Activated T-cell treated with anti-CD3 and anti-CD28 coated beads, Interleukin-2, amount 50 U/mL, for 4 hours (primary cell): ENCODE measurements around the gene HS3ST4. TPM values are rescaled to one million over a fixed set of nuclear protein-coding genes. Genes with fewer than 3 reads are reported as not detected.

ENCODE experiments used
- ATAC-seq, 2 donors: fragments of 200-7000 bp; cut with Tn5 transposase; one replicate each; pipeline ENCODE4 v1.10.0; 2021
- DNase-seq: peaks from one replicate; pipeline ENCODE4 v3.0.0-alpha.2; 2020
- H3K27me3 Mint-ChIP-seq: one replicate; pipeline ENCODE4 v1.8.0; 2021; ENCODE audit warnings: low read depth, mixed read lengths
- H3K36me3 Mint-ChIP-seq: one replicate; pipeline ENCODE4 v1.8.0; 2022; ENCODE audit warnings: mixed read lengths; ENCODE audit not compliant: insufficient read depth
- H3K4me1 Mint-ChIP-seq: one replicate; pipeline ENCODE4 v1.8.0; 2021; ENCODE audit warnings: low read depth, mixed read lengths
- H3K4me3 Mint-ChIP-seq: one replicate; pipeline ENCODE4 v1.8.0; 2021; ENCODE audit warnings: mild to moderate bottlenecking, moderate library complexity, mixed read lengths
- H3K9me3 Mint-ChIP-seq: one replicate; pipeline ENCODE4 v1.8.0; 2021; ENCODE audit warnings: mixed read lengths
- total RNA-seq, 3 donors: library from RNA; stranded (reverse); gene quantifications; one replicate each; pipeline ENCODE4 v1.2.1, GENCODE V29; 2021

Gene HS3ST4
- total RNA-seq, 3 donors from 2014 or later, result not detected

- H3K4me1 Mint-ChIP-seq, result no peaks in the 10 kb centered on the region
- no peak for ATAC-seq
- no peak overlapping the region for H3K4me3 Mint-ChIP-seq
- H3K9me3 Mint-ChIP-seq, result peaks cover 9% of the 10 kb centered on the region
- no peaks in the 10 kb centered on the region for H3K36me3 Mint-ChIP-seq
- no peak for DNase-seq
- peaks cover 13% of the 10 kb centered on the region for H3K27me3 Mint-ChIP-seq
Measured at GRCh38 chr16:25868706-25869370, 177.1 kb downstream of the HS3ST4 start.

- Mint-ChIP-seq H3K36me3 (no peaks in the 10 kb centered on the region), H3K9me3 (peaks cover 7% of the 10 kb centered on the region), H3K4me3 (no peak overlapping the region), H3K27me3 (peaks cover 2% of the 10 kb centered on the region), H3K4me1 (no peaks in the 10 kb centered on the region)
- DNase-seq (no peak), ATAC-seq (no peak)
Measured at GRCh38 chr16:25872369-25873070, 180.8 kb downstream of the HS3ST4 start.

- no peak overlapping the region for H3K4me3 Mint-ChIP-seq
- DNase-seq (no peak), ATAC-seq (no peak)
- H3K27me3 Mint-ChIP-seq, result no peaks in the 10 kb centered on the region
- no peaks in the 10 kb centered on the region for H3K36me3 Mint-ChIP-seq
- no peaks in the 10 kb centered on the region for H3K4me1 Mint-ChIP-seq
- peaks cover 7% of the 10 kb centered on the region for H3K9me3 Mint-ChIP-seq
Measured at GRCh38 chr16:25874196-25874595, 182.4 kb downstream of the HS3ST4 start.

GRCh38 chr16:25875956-25876598, 184.3 kb downstream of the HS3ST4 start:
- Mint-ChIP-seq H3K4me1 (no peaks in the 10 kb centered on the region), H3K9me3 (peaks cover 7% of the 10 kb centered on the region), H3K27me3 (peaks cover 2% of the 10 kb centered on the region), H3K36me3 (no peaks in the 10 kb centered on the region), H3K4me3 (no peak overlapping the region)
- ATAC-seq (no peak), DNase-seq (no peak)

- H3K36me3 Mint-ChIP-seq, result no peaks in the 10 kb centered on the region
- peaks cover 7% of the 10 kb centered on the region for H3K9me3 Mint-ChIP-seq
- DNase-seq, result no peak
- no peaks in the 10 kb centered on the region for H3K4me1 Mint-ChIP-seq
- H3K27me3 Mint-ChIP-seq, result peaks cover 4% of the 10 kb centered on the region
- H3K4me3 Mint-ChIP-seq, result no peak overlapping the region
- no peak for ATAC-seq
Measured at GRCh38 chr16:25877103-25877502, 185.3 kb downstream of the HS3ST4 start.

GRCh38 chr16:25886598-25886997, 194.8 kb downstream of the HS3ST4 start:
- H3K4me3 Mint-ChIP-seq, result no peak overlapping the region
- DNase-seq, result no peak
- no peak for ATAC-seq
- H3K4me1 Mint-ChIP-seq, result no peaks in the 10 kb centered on the region
- peaks cover 3% of the 10 kb centered on the region for H3K27me3 Mint-ChIP-seq
- no peaks in the 10 kb centered on the region for H3K36me3 Mint-ChIP-seq
- H3K9me3 Mint-ChIP-seq, result peaks cover 11% of the 10 kb centered on the region

GRCh38 chr16:25888868-25889267, 197.1 kb downstream of the HS3ST4 start:
- DNase-seq (no peak), ATAC-seq (no peak)
- H3K4me1 Mint-ChIP-seq, result no peaks in the 10 kb centered on the region
- H3K36me3 Mint-ChIP-seq, result no peaks in the 10 kb centered on the region
- H3K4me3 Mint-ChIP-seq, result no peak overlapping the region
- peaks cover 11% of the 10 kb centered on the region for H3K9me3 Mint-ChIP-seq
- H3K27me3 Mint-ChIP-seq, result peaks cover 3% of the 10 kb centered on the region

- Mint-ChIP-seq H3K4me3 (no peak overlapping the region), H3K9me3 (peaks cover 11% of the 10 kb centered on the region), H3K27me3 (peaks cover 12% of the 10 kb centered on the region), H3K4me1 (no peaks in the 10 kb centered on the region), H3K36me3 (no peaks in the 10 kb centered on the region)
- no peak for DNase-seq
- ATAC-seq, result no peak
Measured at GRCh38 chr16:25893332-25893731, 201.6 kb downstream of the HS3ST4 start.

- ATAC-seq (no peak), DNase-seq (no peak)
- Mint-ChIP-seq H3K4me3 (no peak overlapping the region), H3K4me1 (no peaks in the 10 kb centered on the region), H3K36me3 (no peaks in the 10 kb centered on the region), H3K9me3 (peaks cover 11% of the 10 kb centered on the region), H3K27me3 (peaks cover 12% of the 10 kb centered on the region)
Measured at GRCh38 chr16:25894093-25894492, 202.3 kb downstream of the HS3ST4 start.

DNA sequence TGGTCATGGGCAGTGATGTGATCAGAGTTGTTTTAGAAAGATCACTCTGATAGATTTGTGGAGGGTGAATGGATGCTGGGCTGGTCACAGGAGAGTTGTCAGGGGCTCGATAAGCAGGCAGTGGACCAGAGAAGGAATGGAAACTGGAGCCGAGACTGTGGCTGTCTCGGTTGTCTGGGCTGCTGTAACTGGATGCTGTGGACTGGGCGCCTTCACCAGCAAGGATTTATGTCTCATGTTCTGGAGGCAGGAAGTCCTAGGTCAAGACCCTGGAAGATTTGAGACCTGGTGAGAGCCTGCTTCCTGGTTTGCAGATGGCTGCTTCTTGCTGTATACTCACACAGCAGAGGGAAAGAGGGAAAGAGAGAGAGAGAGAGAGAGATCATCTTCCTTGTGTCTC, 203.6 kb downstream of the HS3ST4 start:
- H3K4me3 Mint-ChIP-seq, result no peak overlapping the region
- ATAC-seq (no peak), DNase-seq (no peak)
- peaks cover 6% of the 10 kb centered on the region for H3K9me3 Mint-ChIP-seq
- no peaks in the 10 kb centered on the region for H3K4me1 Mint-ChIP-seq
- no peaks in the 10 kb centered on the region for H3K36me3 Mint-ChIP-seq
- peaks cover 12% of the 10 kb centered on the region for H3K27me3 Mint-ChIP-seq

DNA sequence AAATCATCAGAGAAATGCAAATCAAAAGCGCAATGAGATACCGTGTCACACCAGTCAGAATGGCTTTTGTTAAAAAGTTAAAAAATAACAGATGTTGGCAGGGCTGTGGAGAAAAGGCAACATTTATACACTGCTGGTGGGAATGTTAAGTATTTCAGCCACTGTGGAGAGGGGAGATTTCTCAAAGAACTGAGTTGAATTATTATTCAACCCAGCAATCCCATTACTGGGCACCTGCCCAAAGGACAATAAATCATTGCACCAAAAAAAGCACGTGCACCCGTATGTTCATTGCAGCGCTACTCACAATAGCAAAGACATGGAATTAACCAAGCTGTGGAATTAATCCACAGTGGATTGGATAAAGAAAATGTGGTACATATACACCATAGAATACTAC, 204.7 kb downstream of the HS3ST4 start:
- Mint-ChIP-seq H3K4me1 (no peaks in the 10 kb centered on the region), H3K4me3 (no peak overlapping the region), H3K9me3 (no peaks in the 10 kb centered on the region)

GRCh38 chr16:25897702-25898101, 205.9 kb downstream of the HS3ST4 start:
- no peak for DNase-seq
- Mint-ChIP-seq H3K4me1 (no peaks in the 10 kb centered on the region), H3K9me3 (no peaks in the 10 kb centered on the region), H3K27me3 (peaks cover 14% of the 10 kb centered on the region), H3K4me3 (no peak overlapping the region), H3K36me3 (no peaks in the 10 kb centered on the region)
- no peak for ATAC-seq

More for the DNA sequence above, 204.7 kb downstream of the HS3ST4 start:
- no peaks in the 10 kb centered on the region for H3K36me3 Mint-ChIP-seq
- DNase-seq (no peak), ATAC-seq (no peak)
- H3K27me3 Mint-ChIP-seq, result peaks cover 12% of the 10 kb centered on the region

- Mint-ChIP-seq H3K9me3 (no peaks in the 10 kb centered on the region), H3K4me1 (no peaks in the 10 kb centered on the region), H3K27me3 (peaks cover 4% of the 10 kb centered on the region), H3K36me3 (no peaks in the 10 kb centered on the region), H3K4me3 (no peak overlapping the region)
- no peak for DNase-seq
- ATAC-seq, result no peak
Measured at GRCh38 chr16:25905810-25906209, 214.1 kb downstream of the HS3ST4 start.

GRCh38 chr16:25910971-25911370, 219.2 kb downstream of the HS3ST4 start:
- DNase-seq (no peak), ATAC-seq (no peak)
- Mint-ChIP-seq H3K36me3 (no peaks in the 10 kb centered on the region), H3K9me3 (no peaks in the 10 kb centered on the region), H3K4me3 (no peak overlapping the region), H3K4me1 (no peaks in the 10 kb centered on the region), H3K27me3 (no peaks in the 10 kb centered on the region)

- no peak for ATAC-seq
Measured at GRCh38 chr16:25912321-25912720, 220.6 kb downstream of the HS3ST4 start.

More at GRCh38 chr16:25912321-25912720, 220.6 kb downstream of the HS3ST4 start:
- DNase-seq, result no peak
- Mint-ChIP-seq H3K9me3 (no peaks in the 10 kb centered on the region), H3K4me3 (no peak overlapping the region), H3K4me1 (no peaks in the 10 kb centered on the region), H3K36me3 (no peaks in the 10 kb centered on the region), H3K27me3 (no peaks in the 10 kb centered on the region)
